Transverse colon (tissue), 3 donors: ENCODE measurements around the gene MOCS3.

Source experiments
- POLR2A ChIP-seq: fragments of 450-650 bp; IDR thresholded peaks from one replicate; pipeline ENCODE4 v1.6.1; 2016; ENCODE audit warnings: antibody characterized with exemption, mild to moderate bottlenecking, moderate library complexity
- TF ChIP-seq, protein P1 (sequence below), 5 experiments: fragments of 200-600 bp in 3 of 5; fragments of 450-650 bp in 2 of 5; sonication (generic) in 3 of 5; IDR thresholded peaks; 1 replicate in 2 of 5; 2 replicates in 3 of 5; pipeline ENCODE4 v1.5.1; 2016 to 2017; ENCODE audit warnings: antibody characterized with exemption in 5 of 5, inconsistent platforms in 3 of 5, mild to moderate bottlenecking in 2 of 5, moderate library complexity in 1 of 5

DNA sequence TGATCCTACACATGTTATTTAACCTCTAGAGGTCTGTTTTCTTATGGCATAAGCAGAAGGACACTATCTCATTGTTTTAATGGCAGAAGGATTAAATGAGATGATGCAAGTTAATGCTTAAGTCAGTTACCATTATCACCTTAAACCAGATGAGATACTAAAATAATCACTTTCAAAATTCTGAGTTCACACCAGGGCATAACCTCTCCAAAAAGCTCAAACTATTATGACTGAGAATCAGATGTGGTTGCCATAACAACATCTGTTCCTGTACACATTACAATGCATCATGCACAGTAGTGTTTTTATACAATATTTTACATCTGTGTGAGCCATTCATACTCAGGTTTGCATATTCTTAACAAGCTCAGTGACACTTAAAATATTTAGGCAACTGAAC is 37.6 kb upstream of the MOCS3 start:
- TF ChIP-seq, protein P1, sequence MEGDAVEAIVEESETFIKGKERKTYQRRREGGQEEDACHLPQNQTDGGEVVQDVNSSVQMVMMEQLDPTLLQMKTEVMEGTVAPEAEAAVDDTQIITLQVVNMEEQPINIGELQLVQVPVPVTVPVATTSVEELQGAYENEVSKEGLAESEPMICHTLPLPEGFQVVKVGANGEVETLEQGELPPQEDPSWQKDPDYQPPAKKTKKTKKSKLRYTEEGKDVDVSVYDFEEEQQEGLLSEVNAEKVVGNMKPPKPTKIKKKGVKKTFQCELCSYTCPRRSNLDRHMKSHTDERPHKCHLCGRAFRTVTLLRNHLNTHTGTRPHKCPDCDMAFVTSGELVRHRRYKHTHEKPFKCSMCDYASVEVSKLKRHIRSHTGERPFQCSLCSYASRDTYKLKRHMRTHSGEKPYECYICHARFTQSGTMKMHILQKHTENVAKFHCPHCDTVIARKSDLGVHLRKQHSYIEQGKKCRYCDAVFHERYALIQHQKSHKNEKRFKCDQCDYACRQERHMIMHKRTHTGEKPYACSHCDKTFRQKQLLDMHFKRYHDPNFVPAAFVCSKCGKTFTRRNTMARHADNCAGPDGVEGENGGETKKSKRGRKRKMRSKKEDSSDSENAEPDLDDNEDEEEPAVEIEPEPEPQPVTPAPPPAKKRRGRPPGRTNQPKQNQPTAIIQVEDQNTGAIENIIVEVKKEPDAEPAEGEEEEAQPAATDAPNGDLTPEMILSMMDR (IDR thresholded peaks at IDR 0.05): no peak
- no peak for TF ChIP-seq POLR2A
